Astrocyte of the spinal cord (primary cell): Measurements from ENCODE around the gene BRPF1.
A peak's percentile ranks its signal among the peaks of the same experiment; 100 is the strongest.

Experiments
- DNase-seq: peaks from one replicate; pipeline ENCODE4 v3.0.0; 2011; ENCODE audit warnings: low read depth, low spot score
- H3K4me3 ChIP-seq: 2 replicates; pipeline ENCODE4 v1.5.1; 2011; ENCODE audit warnings: low read depth, mild to moderate bottlenecking, low read length, moderate library complexity
- in situ Hi-C: cut with HindIII; loops from 2 replicates; pipeline ENCODE4 v1.10.0; 2017; ENCODE audit warnings: low sequenced_read_pairs
- TF ChIP-seq, protein P1 (sequence below): IDR thresholded peaks from 2 replicates; pipeline ENCODE4 v1.5.1; 2012; ENCODE audit warnings: low read depth, mild to moderate bottlenecking, low read length, inconsistent platforms

The BRPF1 gene, protein sequence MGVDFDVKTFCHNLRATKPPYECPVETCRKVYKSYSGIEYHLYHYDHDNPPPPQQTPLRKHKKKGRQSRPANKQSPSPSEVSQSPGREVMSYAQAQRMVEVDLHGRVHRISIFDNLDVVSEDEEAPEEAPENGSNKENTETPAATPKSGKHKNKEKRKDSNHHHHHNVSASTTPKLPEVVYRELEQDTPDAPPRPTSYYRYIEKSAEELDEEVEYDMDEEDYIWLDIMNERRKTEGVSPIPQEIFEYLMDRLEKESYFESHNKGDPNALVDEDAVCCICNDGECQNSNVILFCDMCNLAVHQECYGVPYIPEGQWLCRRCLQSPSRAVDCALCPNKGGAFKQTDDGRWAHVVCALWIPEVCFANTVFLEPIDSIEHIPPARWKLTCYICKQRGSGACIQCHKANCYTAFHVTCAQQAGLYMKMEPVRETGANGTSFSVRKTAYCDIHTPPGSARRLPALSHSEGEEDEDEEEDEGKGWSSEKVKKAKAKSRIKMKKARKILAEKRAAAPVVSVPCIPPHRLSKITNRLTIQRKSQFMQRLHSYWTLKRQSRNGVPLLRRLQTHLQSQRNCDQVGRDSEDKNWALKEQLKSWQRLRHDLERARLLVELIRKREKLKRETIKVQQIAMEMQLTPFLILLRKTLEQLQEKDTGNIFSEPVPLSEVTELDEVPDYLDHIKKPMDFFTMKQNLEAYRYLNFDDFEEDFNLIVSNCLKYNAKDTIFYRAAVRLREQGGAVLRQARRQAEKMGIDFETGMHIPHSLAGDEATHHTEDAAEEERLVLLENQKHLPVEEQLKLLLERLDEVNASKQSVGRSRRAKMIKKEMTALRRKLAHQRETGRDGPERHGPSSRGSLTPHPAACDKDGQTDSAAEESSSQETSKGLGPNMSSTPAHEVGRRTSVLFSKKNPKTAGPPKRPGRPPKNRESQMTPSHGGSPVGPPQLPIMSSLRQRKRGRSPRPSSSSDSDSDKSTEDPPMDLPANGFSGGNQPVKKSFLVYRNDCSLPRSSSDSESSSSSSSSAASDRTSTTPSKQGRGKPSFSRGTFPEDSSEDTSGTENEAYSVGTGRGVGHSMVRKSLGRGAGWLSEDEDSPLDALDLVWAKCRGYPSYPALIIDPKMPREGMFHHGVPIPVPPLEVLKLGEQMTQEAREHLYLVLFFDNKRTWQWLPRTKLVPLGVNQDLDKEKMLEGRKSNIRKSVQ (N-terminal part only)

DNA sequence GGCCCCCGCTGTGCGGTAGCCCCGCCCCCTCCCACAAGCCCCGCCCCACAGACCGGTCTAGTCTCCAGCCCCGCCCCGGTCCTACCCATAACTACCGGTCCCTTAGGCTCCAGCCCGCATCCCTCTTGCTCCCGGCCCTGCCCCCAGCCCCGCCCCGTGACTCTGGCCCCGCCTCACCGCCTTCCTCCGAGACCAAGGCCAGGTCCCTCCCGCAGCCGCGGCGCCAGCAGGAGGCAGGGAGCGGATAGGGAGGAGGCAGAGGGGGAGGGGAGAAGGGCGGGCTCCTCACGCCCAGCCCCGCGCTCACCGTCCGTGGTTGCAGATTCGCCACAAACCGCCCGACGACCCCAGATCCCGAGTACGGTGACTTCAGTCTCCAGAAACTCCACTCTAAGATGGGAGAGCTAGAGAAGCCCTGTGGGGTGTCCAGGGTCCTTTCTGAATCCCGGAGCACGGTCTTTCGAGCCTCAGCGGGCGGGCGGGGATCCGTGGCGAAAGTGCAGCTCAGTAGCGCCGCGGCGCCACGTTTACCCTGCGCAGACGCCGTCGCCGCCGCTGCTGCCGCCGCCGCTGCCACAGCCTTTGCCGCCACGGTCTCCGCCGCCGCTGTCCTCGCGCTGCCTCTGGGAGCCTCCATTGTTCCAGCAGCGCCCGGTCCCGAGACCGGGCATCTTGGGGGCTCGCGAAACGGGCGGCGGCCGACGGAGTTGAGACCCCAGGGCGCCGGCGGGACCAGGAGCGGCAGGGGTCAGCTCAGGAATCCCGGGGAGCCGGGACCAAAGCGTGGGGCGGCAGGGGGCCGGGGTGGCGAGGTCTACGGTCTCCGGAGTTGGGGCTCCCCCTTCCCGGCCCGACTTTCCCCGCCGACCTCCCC, at the start of gene BRPF1:
BRPF1 (plus strand) TSS at position 530 of the 874 bp plus-strand sequence. CDS start 2,406 bp downstream, outside the sequence.
- DNase-seq, result peak; percentile 100
- H3K4me3 ChIP-seq, result peak within 1 kb of the TSS; percentile 84
- TF ChIP-seq, protein P1, sequence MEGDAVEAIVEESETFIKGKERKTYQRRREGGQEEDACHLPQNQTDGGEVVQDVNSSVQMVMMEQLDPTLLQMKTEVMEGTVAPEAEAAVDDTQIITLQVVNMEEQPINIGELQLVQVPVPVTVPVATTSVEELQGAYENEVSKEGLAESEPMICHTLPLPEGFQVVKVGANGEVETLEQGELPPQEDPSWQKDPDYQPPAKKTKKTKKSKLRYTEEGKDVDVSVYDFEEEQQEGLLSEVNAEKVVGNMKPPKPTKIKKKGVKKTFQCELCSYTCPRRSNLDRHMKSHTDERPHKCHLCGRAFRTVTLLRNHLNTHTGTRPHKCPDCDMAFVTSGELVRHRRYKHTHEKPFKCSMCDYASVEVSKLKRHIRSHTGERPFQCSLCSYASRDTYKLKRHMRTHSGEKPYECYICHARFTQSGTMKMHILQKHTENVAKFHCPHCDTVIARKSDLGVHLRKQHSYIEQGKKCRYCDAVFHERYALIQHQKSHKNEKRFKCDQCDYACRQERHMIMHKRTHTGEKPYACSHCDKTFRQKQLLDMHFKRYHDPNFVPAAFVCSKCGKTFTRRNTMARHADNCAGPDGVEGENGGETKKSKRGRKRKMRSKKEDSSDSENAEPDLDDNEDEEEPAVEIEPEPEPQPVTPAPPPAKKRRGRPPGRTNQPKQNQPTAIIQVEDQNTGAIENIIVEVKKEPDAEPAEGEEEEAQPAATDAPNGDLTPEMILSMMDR, result peak; percentile 12
- in situ Hi-C loops, result no loop called here

DNA sequence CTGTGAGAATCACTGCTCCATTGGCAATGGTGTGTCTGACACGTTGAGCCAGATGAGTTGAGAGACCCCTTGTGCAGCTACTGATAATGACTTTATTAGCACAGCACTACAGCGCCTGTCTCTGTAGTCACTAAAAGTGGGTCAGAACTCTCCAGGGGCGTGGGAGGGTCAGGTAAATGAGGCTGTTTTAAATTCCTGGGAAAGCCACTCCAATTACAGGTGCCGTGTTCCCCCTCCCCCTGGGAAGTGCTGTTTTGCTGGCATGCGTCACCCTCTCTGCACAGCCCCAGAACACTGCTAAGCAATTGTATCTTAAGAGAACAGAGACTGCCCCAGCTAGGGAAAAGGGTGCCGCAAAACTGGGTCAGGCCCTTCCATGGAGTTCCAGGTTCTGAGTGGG, 49.4 kb upstream of the BRPF1 start:
- in situ Hi-C loops, result no loop called here
- TF ChIP-seq, protein P1, result no peak
- no peak for DNase-seq
- no peak overlapping the region for H3K4me3 ChIP-seq

DNA sequence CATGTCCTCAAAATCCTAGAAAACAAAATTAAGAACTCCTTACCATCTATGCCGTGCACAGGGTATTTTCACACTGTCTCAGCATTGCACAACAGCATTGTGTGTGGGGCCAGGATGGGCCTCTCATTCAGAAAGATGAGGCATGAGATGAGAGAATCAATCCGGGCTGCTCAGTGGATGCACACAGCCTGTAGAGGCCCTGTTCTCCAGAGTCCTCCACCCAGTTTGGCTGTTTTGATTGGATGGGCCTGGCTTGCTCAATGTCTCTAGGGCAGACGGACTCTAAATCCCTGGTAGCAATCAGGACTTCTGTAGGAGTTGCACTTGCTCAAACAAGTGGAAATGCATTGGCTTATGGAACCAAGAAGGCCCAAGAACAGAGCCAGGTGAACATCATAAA, 48.1 kb upstream of the BRPF1 start:
- TF ChIP-seq, protein P1, result no peak
- no peak for DNase-seq
- in situ Hi-C loops, result no loop called here
- no peak overlapping the region for H3K4me3 ChIP-seq

DNA sequence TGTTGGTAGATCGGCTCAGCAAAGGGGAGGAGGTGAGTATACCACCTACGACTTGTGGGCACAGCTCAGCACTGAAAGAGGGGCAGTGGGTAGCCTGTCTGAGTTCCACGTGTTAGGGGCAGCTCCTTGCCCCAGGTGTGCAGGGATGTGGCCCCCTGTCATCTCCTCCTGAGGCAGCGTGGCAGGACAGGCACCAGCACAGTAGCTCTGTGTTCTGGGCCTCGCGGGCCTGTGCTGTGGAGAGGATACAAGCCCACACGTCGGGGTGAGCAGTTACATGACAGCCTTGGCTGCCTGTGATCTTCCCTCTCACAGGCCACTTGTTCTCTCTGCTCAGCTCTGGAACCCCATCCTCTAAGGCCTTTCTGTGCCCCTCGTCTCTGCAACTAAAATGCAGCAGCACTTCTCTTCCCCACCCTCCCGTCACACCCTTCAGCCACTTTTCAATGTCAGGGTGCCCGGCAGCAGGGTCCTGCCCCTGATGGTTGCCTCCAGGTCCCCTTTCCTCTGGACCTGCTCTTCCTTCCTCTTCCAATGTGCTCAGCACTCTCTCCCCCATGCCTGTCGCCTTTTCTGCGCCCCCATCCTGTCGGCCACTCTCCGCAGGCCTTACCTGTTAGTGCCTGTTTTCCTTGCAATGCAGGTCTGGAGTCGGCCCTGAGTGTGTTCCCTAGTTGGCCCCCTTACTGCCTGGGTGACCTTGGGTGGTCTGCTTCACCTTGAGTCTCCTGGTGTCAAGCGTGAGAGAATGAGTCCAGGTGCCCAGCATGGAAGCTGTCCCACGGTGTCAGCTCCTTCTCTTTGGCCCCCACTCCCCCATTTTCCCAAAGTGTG, 46.1 kb upstream of the BRPF1 start:
- in situ Hi-C loops, result no loop called here
- DNase-seq, result no peak
- TF ChIP-seq, protein P1, result no peak
- no peak overlapping the region for H3K4me3 ChIP-seq

DNA sequence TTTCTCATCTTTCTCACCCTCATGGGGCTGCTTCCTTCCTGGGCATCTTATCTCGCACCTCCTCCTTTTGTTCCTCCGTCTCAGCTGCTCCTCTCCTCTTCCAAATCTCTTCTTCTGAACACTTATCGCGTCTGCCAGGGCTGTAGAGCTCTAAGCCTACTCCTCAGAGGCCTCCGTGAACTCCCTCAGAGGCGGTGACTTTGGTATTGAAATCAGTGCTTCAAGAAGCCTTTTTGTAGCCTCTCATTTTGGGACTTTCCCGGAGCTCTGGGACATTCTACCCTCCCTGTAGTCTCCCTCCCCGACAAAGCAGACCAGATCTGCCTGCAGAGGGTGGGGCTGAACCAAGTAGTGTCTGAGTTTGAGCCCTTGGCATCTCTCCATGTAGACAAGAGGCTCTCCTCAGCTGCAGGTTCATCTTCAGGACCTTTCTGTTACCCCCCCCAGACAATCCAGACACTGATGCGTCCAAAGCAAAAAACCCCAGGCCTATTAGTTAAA, 45.4 kb upstream of the BRPF1 start:
- in situ Hi-C loops, result no loop called here
- no peak for DNase-seq
- TF ChIP-seq, protein P1, result no peak
- H3K4me3 ChIP-seq, result no peak overlapping the region
